ENCODE data around the gene CBLB.

Gene CBLB

GRCh38 chr3:105812194-105812586 is 56.6 kb downstream of the CBLB start:
- H3K4me3 ChIP-seq (ENCODE audit: low read length), result no peak overlapping the region
- peak; percentile 60 for DNase-seq (ENCODE audit: low read depth)
- no peak for TF ChIP-seq CTCF (conservative IDR thresholded peaks at IDR 0.05; ENCODE audit: low read length)

DNA sequence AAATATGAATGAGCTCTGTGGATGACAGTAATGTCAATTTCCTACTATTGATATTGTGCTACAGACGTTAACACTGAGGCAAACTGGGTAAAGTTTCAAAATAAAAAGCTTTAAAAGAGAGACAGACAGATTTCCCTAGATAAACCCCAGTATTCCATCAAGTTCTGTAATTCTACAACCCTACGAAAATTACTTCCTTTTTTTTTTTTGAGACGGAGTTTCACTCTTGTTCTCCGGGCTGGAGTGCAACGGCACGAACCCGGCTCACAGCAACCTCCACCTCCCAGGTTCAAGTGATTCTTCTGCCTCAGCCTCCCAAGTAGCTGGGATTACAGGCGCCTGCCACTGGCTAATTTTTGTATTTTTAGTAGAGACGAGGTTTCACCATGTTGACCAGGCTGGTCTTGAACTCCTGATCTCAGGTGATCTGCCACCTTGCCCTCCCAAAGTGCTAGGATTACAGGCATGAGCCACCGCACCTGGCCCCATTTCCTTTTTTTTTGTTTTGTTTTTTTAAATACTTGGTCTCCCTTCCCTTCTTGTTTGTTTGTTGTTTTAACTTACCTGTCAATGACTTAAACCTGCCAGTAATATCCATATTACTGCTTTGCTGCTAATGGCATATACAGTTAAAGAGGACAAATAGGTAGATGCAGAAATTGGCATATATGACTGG is 57.2 kb downstream of the CBLB start:
- no peak overlapping the region for H3K4me3 ChIP-seq (ENCODE audit: low read length)
- no peak for TF ChIP-seq CTCF (conservative IDR thresholded peaks at IDR 0.05; ENCODE audit: low read length)
- DNase-seq (ENCODE audit: low read depth), result no peak

- TF ChIP-seq CTCF (conservative IDR thresholded peaks at IDR 0.05; ENCODE audit: low read length), result no peak
- H3K4me3 ChIP-seq (ENCODE audit: low read length), result no peak overlapping the region
- no peak for DNase-seq (ENCODE audit: low read depth)
Measured at GRCh38 chr3:105809208-105809888, 59.5 kb downstream of the CBLB start.

GRCh38 chr3:105807701-105808100 is 61.1 kb downstream of the CBLB start:
- TF ChIP-seq CTCF (conservative IDR thresholded peaks at IDR 0.05; ENCODE audit: low read length), result no peak
- DNase-seq (ENCODE audit: low read depth), result no peak

DNA sequence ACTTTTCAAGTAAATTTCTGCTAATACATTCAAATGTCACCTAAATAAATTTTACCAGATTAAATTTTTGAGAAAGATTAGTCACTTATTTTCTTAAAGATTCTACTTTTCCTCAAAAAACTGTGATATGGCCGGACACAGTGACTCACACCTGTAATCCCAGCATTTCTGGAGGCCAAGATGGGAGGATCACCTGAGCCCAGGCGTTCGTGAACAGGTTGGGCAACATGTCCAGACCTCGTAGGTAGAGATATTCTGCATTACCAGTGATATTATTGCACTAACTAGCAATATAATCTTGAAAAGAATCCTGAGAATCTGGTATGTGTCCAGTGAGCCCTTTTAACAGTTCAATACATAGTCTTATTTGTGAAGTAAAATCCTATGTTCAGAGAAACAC is 61.7 kb downstream of the CBLB start:
- TF ChIP-seq CTCF (conservative IDR thresholded peaks at IDR 0.05; ENCODE audit: low read length), result no peak

More at GRCh38 chr3:105807701-105808100, 61.1 kb downstream of the CBLB start:
- H3K4me3 ChIP-seq (ENCODE audit: low read length), result no peak overlapping the region

DNA sequence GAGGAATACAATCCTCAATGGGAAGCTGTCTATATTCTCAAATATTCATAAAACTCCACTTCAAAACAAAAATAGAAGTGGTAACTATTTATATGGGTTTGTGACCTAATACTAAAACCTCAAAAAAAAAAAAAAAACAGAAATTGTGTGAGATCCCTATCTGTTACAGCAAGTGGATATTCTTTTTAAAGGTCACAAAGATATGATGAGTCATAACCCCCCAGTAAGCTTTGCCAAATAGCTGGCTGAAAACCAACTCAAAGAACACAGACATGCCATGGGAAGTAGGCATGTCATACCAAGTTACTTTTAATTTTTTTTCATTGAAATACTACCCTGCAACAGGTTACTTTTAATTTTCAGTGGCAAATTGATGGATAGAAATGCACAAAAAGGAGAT is 62.5 kb downstream of the CBLB start:
- DNase-seq (ENCODE audit: low read depth), result peak; percentile 64
- no peak overlapping the region for H3K4me3 ChIP-seq (ENCODE audit: low read length)
- TF ChIP-seq CTCF (conservative IDR thresholded peaks at IDR 0.05; ENCODE audit: low read length), result no peak

More for the DNA sequence above, 61.7 kb downstream of the CBLB start:
- no peak overlapping the region for H3K4me3 ChIP-seq (ENCODE audit: low read length)
- no peak for DNase-seq (ENCODE audit: low read depth)

DNA sequence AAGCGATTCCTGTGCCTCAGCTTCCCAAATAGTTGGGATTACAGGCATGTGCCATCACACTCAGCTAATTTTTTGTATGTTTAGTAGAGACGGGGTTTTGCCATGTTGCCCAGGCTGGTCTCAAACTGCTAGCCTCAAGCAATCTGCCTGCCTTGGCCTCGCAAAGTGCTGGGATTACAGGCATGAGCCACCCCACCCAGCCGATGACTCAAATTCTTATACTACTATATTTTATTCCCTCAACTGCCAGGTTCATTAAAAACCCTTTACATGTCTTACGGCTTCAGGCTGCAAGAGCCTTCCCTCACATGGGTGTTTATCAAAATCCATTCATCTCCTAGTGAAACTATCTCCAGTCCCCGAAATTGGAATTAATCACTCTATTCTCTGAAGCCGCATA is 63.4 kb downstream of the CBLB start:
- H3K4me3 ChIP-seq (ENCODE audit: low read length), result no peak overlapping the region
- no peak for TF ChIP-seq CTCF (conservative IDR thresholded peaks at IDR 0.05; ENCODE audit: low read length)
- no peak for DNase-seq (ENCODE audit: low read depth)
